RCC 7860 (cell line): Measurements from ENCODE around the gene SZT2.

Experiments used
- DNase-seq: peaks from one replicate; pipeline ENCODE4 v3.0.0-alpha.2; 2015; ENCODE audit warnings: low spot score
- FAIRE-seq: peaks from 2 replicates; lab custom pipeline; 2012; peaks lifted over from hg19 to GRCh38; lab: Jason Lieb, UNC

SZT2 gene

DNA sequence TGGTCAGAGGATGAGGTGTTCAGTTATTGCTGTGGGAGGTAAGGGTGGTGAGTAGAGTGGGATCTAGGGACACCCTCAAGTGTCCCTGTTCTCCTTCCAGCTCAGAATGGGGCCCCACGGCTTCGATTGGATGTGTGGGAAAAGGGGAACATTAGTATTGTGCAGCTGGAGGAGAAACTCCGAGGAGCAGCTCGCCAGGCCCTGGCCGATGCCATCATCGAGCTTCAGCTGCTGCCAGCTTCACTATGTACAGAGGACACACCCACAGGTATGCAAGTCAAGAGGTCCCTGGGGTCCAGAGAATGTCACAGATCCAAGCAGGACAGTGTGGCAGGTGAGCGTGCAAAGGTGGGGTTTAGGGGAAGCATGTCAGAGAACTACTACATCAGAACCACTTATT lies 50.1 kb downstream of the SZT2 start:
- DNase-seq (no peak), FAIRE-seq (no peak)

DNA sequence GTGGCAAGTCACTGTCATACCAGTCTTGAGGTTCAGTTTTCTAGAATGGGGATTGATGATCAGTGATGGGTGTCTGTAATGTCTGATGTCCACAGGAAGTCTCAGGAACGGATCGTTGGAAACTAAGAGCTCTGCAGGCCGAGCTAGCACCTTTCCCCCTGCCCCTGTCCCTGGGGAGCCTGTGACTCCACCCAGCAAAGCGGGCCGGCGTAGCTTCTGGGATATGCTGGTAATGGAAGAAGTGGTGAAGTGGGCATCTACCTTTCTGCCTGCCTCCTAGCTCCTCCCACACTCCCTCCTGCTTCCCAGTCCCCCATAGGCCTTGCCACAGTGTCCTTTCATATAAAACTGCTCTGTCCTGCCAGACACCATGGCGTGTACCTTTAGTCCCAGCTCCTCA lies 50.7 kb downstream of the SZT2 start:
- FAIRE-seq (no peak), DNase-seq (no peak)

DNA sequence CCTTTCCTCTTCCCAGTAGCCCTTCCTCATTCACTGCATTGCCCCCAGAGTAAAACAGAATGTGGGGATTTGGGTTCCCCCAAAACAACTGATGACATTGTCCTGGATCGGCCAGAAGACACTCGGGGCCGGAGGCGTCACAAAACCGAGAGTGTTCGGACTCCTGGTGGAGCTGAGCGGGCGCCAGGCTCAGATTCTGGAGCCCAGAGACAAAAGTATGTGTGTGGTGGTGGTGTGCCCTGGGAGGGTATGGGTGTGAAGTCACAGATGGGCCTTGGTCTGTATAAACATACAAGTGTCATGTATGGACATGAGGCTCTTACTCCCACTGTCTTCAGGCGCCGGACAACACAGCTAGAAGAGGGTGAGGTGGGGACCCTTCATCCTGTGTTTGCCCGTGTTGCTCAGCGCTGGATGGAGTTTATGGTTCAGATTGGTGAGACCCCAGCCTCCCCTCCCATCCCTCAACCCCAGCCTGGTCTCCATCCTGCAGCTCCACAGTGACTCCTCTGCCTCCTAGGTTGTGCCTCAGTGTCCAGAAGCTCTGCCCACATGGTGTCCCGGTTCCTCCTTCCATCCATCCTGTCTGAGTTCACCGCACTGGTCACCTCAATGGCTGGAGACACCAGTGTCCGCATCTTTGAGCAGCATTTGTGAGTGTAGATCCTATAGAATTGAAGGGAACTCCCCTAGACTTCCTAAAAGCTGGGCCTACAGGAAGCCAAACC lies 51.6 kb downstream of the SZT2 start:
- FAIRE-seq (no peak), DNase-seq (no peak)

DNA sequence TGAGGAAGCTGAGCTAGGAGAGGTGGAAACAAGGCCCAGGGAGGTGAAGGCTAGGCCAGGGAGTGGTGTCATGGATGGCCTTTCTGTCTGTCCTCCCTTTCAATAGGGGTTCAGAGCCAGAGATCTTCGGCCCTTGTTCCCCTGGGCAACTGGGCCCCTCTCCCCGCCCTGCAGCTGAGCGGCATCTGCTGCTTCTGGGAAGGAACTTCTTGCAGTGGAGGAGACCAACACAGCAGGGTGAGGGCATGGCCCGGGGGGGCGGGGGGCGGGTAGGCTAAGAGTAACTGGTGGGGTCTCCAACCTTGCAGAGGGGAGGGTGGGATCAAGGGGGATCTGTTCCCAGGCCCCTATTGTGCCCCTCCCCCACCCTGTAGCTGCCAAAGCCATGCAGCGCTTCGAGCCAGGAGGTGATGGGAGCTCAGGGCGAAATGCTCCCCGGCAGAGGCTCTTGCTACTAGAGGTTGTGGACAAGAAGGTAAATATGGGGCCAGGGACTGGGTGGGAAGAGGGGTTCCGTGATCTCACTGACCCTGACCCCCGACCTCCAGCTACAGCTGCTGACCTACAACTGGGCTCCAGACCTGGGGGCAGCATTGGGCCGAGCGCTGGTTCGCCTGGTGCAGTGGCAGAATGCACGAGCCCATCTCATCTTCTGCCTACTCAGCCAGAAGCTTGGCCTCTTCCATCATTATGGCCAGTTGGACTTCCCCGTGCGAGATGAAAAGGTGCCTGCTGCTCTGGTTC lies 52.4 kb downstream of the SZT2 start:
- DNase-seq (no peak), FAIRE-seq (no peak)

DNA sequence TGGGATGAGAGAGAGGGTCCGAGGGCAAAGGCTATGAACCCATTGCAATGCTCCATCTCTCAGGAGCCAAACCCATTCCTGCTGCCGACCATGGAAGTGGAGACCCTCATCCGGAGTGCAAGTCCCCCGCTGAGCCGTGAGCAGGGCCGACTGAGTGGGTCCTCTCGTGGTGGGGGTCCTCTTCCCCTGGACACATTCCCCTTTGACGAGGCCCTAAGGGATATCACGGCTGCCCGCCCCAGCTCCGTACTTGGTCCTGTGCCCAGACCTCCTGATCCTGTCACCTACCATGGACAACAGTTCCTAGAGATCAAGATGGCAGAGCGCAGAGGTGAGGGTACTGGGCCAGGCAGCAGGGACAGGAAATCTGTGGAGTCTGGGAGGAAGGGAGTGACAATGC lies 53.1 kb downstream of the SZT2 start:
- DNase-seq = no peak
- FAIRE-seq = no peak

DNA sequence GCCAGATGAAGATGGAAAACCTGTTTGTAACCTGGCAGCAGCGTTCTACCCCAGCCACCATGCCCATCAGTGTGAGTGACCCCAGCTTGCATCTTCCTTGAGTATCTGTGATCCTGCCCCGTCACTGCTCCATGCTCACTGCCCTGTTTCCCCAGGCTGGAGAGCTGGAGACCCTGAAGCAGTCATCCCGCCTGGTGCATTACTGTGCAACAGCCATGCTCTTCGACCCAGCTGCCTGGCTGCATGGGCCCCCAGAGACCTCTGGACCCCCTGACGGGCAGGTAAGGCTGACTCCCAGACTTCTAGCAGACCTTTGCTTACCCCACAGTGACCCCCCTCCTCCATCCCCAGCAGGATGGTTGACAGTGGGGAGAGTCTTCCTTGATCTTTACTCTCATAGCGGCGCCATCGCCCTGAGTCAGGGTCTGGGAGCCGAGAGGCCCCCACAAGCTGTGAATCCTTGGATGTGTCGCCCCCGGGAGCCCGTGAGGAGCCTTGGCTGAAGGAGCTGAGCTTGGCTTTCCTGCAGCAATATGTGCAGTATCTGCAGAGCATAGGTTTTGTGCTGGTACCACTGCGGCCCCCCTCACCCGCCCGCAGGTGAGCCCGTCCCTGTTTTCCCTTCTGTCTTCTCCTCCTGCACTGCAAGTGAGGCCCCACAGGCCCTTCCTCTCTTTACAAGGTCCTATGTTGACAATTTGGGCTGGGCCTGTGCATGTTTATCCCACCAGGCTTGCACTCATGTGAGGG lies 53.7 kb downstream of the SZT2 start:
- FAIRE-seq = no peak
- no peak for DNase-seq

DNA sequence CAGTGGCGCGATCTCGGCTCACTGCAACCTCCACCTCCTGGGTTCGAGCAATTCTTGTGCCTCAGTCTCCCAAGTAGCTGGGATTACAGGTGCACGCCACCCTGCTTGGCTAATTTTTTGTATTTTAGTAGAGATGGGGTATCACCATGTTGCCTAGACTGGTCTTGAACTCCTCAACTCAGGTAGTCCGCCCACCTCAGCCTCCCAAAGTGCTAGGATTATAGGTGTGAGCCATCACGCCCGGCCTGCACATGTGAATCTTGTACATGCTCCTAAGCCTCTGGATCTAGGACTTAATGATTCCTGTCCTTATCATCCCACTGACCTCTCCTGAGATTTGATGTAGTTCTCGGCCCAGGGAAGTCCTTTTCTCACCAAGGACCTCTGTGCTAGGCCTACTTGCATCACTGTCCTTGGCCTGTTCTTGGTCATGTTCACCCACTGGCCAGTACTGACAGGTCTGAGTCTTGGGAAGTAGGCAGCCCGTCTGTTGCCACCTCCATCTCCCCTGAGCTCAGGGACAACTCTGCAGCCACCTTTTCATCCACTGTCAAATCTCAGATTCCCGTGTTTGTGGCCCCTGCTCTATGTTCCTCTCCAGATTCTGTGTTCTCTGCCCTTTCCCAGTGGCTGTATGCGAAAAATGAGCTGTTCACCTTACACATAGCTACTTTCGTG lies 54.6 kb downstream of the SZT2 start:
- DNase-seq = no peak
- no peak for FAIRE-seq

DNA sequence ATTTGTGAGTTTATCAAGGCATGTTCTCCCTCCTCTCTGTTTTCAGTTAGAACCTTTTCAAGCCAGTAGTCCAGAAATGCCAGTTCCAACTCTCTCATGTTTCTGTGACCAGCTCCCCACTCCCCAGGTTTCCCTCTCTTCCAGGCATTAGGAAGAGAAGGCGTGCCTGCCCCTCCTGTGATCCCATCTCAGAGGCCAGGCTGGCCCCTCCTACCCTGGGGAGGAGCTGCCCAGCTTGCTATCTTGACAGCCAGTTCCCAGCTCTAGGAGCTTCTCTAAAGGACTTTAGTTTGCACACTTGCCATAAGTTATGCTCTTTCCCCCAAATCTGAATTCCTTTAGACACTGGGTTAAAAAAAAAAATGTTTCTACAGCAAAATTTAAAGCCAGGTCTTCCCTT lies 55.1 kb downstream of the SZT2 start:
- DNase-seq (no peak), FAIRE-seq (no peak)

DNA sequence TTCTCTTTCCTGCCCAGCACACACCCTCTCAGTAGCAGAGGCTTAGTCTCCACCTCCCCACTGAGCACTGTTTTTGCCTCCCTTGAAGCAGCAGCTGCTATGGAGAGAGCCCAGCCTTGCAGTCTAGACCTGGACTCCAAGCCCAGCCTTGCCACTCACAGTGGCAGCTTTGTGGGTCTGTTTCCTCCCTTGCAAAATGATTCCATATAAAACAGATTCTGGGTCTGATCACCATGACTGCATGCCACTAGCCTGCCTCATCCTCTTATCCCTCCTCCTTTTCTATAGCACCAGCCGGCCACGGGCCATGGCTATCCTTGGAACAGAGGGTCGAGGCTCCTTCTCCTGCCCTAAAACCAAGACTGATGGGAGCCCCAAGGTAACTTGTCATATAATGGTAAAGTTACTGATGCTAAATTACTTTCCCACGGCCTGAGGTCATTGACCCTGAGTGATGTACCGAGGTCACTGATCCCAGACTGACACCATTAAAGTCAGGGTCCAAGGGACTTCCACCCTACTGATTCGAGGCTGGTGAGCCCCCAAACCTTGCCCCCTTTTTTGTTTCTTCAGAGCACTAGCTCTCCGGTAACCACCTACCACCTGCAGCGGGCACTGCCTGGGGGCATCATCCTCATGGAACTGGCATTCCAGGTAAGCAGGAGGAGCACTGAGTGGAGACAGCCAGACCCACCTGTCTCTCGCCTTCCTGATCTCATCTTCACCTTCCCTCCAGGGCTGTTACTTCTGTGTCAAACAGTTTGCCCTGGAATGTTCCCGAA lies 56.1 kb downstream of the SZT2 start:
- no peak for FAIRE-seq
- no peak for DNase-seq

DNA sequence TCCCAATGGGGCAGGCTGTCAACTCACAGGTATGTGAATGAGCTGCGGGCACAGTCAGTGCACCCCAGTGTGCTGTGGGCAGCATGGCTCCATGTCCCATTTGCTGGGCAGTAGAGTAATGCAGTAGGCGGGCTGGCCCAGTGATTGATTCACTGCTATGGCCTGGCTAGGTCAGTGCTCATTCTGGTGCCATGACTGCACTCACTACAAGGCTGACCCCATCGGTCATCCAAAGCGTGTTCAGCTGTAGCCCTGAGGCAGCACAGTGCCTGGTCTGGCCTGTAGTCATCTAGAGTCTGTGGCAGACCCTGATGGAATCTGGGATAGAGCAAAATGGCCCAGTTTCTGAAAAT lies 56.7 kb downstream of the SZT2 start:
- FAIRE-seq (no peak), DNase-seq (no peak)

DNA sequence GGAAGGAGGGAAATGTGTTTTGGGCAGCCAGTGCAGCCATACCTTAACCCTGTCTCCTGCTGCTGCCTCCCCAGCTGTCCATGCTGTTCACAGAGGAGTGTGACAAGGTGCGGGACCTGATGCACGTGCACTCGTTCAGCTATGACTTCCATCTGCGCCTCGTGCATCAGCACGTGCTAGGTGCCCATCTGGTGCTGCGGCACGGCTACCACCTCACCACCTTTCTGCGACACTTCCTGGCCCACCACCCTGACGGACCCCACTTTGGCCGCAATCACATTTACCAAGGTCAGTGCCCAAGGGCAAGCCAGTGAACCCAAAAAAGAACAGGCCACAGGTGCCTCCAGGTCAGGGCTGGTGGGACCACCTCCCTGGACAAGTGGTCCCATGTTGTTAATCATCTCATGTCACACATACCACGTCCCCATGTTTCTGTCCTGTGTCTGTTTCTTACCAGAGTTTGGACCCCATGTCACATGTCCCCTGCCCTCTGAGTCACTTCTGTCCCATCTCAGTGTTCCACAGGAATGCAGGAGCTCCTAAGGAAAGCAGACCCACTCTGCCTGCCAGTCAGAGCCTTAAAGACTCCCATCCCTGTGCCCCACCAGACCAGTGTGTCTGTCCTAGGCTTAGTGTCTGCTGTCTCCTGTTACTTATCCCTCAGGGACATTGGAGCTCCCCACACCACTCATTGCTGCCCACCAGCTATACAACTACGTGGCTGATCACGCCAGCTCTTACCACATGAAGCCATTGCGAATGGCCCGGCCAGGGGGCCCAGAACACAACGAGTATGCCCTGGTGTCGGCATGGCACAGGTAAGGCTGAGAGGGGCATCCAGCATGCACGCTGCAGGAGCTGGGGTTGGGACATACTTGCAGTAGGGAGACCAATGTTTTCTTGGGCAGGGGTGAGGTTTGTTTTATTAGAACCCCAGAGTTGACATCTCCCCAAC lies 57.5 kb downstream of the SZT2 start:
- DNase-seq (peak; percentile 28), FAIRE-seq (no peak)

DNA sequence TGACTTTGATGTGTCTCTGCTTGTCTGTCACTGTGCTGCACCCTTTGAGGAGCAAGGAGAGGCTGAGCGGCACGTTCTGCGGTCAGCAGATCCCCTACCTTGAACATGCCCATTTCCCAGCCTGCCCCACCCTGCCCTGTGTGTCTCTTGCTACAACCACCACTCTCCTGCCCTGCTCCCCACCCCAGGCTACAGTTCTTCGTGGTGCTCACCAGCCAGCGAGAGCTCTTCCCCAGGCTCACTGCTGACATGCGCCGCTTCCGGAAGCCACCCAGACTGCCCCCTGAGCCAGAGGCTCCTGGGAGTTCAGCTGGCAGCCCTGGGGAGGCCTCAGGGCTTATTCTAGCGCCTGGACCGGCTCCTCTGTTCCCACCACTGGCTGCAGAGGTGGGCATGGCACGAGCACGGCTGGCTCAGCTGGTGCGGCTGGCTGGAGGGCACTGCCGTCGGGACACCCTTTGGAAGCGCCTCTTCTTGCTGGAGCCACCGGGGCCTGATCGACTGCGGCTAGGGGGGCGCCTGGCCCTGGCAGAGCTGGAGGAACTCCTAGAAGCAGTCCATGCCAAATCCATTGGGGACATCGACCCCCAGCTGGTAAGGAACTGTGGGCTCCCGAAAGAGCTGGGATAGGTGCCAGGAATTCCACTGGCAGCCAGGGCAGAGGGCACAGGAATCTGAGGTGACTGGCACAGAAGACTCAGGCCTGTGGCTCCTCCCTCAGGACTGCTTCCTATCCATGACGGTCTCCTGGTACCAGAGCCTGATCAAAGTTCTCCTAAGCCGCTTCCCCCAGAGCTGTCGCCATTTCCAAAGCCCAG lies 58.4 kb downstream of the SZT2 start:
- peak; percentile 13 for DNase-seq
- FAIRE-seq = no peak

DNA sequence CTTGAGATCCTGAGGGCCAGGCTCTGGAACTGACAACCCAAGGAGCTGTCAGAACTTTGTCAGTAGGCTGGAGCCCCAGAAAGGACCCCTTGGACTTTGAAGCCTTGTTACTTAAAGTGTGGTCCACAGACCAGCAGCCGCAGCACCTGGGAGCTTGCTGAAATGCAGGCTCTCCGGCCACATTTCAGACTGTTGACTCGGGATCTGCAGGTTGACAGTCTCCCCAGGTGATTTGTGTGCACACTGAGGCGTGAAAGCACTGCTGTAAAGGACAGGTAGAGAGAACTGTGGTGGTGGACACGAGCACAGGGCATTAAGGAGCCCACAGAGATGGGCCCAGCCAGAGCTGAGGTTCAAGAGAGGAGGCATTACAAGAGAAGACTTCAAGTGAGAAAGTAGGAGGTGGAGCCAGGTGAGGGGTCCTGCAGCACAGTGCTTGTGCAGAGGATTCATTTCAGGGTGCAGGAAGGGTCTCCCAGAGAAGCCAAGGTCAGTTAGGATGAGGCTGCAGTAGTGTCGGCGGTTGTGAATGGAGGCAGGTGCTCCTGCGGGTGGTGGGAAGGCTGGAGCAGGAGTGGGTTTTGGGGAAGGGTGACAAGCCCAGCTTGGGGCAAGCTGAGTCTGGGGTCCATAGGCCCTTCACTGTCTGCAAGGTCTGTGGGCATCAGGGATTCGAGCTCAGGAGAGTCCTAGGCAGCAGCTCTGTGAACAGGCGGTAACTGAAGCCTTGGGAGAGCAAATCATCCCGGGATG lies 59.4 kb downstream of the SZT2 start:
- DNase-seq (no peak), FAIRE-seq (no peak)

DNA sequence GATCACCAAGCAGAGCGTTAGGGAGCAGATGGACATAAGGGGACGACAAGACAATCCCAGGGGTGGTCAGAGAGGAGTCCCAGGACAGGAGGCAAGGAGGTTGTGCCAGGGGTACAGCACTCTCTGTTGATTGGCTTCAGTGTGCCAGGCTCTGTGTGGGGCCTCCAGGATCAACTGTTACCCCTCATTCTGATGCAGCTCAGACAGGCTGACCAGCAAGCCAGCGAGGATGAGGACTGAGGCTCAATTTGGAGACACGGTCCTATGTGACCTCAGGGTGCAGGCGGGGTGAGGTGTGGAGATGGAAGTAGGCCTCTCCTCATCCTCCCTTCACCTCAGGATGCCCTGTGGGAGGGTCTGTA lies 60.0 kb downstream of the SZT2 start:
- no peak for FAIRE-seq
- DNase-seq = no peak

DNA sequence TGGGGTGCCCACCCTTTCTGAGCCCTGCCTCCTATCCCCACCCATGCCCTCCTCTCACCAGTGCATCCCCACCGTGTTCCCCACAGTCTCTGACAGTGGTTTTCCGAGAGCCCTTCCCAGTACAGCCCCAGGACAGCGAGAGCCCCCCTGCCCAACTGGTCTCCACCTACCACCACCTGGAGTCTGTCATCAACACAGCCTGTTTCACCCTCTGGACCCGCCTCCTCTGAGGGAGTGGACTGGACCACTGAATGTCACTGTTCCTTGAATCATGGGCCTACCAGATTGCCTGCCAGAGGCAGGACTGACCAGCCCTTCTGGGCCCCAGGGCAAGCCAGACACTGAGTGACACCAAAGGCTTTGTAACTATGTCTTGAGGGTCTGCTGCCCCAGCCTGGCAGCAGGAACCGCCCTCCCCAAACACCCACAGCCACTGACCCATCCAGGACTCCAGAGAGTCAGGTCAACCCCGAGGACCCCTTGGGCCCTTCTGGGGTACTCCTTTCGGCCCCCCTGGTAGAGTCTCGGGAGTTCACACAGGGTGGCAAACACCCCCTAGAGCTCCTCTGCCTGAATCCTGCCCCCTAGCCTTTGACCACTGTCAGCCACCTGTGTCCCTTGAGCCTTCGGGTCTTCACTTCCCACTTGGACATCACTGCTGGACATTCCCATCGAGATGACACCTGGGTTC lies 60.7 kb downstream of the SZT2 start:
- no peak for DNase-seq
- no peak for FAIRE-seq

DNA sequence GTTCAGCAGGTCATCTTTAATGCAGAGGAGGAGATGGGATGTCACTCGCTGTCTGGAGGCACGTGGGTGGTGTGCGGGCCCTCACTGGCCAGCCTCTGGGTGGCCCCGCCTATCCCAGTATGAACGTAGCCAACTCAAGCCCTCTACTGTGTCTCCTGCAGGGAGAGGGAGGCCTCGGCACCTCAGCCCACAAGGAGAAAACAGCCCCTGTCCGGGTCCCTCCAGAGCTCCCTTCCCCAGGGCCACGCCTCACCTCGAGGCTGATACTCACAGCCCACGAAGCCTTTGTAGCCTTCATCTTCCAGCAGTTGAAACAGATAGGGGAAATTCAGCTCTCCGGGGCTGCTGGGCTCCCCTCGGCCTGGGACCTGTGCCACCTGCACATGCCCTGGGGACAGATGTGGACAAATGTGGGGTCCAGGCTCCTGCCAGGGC lies 61.5 kb downstream of the SZT2 start:
- FAIRE-seq (no peak), DNase-seq (no peak)
